ENCODE data around the gene OSGIN1.

DNA sequence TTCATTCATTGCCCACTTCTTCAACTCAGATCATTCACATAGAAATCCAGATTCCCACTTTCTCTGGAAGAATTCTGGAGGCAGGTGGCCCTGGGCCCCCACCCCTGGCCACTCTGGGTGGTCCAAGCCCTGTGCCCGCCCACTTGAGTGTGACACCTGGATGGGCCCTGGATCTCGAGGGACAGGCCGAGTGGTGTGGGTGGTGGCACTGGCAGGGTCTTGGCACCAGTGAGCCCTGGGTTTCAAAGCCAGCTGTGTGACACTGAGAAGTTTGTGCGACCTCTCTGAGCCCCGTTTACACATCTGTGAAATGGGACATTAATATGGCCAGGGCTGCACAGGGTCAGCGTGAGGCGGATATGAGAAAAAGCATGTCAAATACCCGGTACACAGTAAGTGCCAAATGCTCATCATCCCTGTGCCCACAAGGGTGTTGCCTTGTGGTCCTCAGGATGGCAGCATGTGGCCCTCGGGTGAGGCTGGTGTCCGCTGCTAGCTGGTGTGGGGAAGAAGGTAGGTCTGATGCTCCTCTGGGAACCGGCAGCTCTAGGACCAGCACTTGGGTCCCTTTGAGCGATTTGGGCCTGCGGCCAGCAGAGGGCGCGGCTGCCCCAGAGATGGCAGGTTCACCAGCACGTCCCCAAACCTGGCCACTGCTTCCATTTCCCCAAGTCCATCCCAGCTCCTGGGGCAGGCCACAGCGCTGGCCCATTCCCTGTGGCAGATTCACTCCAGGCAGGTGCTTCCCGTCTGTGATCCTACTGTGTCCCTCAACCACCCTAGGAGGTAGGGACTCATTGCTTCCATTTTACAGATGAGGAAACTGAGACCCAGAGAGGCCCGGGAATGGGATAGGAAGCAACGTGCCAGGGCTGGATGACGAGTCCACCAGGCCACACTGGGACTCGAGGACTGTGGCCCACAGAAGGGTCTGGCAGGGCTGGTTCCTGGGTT, 3.6 kb downstream of the OSGIN1 start:
- TF ChIP-seq POLR2A (IDR thresholded peaks at IDR 0.05; ENCODE audit: extremely low read depth, insufficient read length) = no peak
- TF ChIP-seq CTCF (IDR thresholded peaks at IDR 0.05; ENCODE audit: low read depth, low read length) = peak; percentile 89
